ENCODE data around the gene SLMAP.

DNA sequence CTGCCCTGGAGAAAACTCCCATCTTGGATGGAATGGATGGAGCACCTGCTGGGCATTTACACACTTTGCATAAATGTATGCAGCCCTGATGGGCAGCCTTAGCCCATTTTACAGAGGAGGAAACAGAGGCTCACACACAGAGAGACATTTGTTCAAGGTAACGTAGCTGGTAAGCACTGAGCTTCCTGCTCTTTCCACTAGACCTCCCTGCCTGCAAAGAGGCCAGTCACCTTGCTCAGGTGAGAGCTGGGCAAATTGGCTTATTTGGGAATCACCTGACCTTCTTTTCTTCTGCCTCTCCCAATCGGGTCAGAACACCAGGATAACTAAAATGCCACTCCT is 200.7 kb downstream of the SLMAP start:
- TF ChIP-seq, protein P1, sequence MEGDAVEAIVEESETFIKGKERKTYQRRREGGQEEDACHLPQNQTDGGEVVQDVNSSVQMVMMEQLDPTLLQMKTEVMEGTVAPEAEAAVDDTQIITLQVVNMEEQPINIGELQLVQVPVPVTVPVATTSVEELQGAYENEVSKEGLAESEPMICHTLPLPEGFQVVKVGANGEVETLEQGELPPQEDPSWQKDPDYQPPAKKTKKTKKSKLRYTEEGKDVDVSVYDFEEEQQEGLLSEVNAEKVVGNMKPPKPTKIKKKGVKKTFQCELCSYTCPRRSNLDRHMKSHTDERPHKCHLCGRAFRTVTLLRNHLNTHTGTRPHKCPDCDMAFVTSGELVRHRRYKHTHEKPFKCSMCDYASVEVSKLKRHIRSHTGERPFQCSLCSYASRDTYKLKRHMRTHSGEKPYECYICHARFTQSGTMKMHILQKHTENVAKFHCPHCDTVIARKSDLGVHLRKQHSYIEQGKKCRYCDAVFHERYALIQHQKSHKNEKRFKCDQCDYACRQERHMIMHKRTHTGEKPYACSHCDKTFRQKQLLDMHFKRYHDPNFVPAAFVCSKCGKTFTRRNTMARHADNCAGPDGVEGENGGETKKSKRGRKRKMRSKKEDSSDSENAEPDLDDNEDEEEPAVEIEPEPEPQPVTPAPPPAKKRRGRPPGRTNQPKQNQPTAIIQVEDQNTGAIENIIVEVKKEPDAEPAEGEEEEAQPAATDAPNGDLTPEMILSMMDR (IDR thresholded peaks at IDR 0.05) = no peak
- TF ChIP-seq POLR2A (IDR thresholded peaks at IDR 0.05) = no peak
